BE2C (cell line): Measurements from ENCODE around the gene HSH2D.

ENCODE experiments used
- DNase-seq: peaks from one replicate; pipeline ENCODE4 v3.0.0-alpha.2; 2020
- H3K27me3 ChIP-seq: fragments of 250-450 bp; sonication (Bioruptor Pico); 2 replicates; pipeline ENCODE4 v1.5.1; 2020; ENCODE audit warnings: mild to moderate bottlenecking
- H3K36me3 ChIP-seq: fragments of 250-450 bp; sonication (Bioruptor Pico); 2 replicates; pipeline ENCODE4 v1.5.1; 2020; ENCODE audit warnings: mild to moderate bottlenecking
- H3K4me1 ChIP-seq: fragments of 250-450 bp; sonication (Bioruptor Pico); 2 replicates; pipeline ENCODE4 v1.5.1; 2020
- H3K4me3 ChIP-seq: 2 replicates; pipeline ENCODE4 v1.5.1; 2011; ENCODE audit warnings: low read depth, low read length
- H3K9me3 ChIP-seq: fragments of 250-450 bp; sonication (Bioruptor Pico); 2 replicates; pipeline ENCODE4 v1.5.1; 2020
- TF ChIP-seq, protein P1 (sequence below): IDR thresholded peaks from 2 replicates; pipeline ENCODE4 v1.5.1; 2012; ENCODE audit warnings: mild to moderate bottlenecking, low read depth, low read length

HSH2D gene

DNA sequence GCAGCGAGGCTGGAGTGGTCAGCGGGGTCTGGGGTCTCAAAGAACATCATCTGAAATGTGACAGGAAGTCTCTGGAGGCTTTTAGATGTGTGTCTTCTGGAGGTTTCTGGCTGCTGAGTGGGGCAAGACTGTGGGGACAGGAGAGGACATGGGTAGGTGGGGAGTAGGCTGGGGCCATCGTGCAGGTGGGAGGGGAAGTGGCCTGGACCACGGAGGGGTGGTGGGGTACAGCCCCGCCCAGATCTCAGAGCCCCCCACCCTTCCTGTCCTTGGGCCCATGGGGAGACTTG, 60.5 kb downstream of the HSH2D start:
- no peaks in the 10 kb centered on the region for H3K9me3 ChIP-seq
- no peaks in the 10 kb centered on the region for H3K27me3 ChIP-seq
- H3K4me1 ChIP-seq, result no peaks in the 10 kb centered on the region
- H3K36me3 ChIP-seq, result peaks cover 52% of the 10 kb centered on the region
- no peak for DNase-seq
- TF ChIP-seq, protein P1, sequence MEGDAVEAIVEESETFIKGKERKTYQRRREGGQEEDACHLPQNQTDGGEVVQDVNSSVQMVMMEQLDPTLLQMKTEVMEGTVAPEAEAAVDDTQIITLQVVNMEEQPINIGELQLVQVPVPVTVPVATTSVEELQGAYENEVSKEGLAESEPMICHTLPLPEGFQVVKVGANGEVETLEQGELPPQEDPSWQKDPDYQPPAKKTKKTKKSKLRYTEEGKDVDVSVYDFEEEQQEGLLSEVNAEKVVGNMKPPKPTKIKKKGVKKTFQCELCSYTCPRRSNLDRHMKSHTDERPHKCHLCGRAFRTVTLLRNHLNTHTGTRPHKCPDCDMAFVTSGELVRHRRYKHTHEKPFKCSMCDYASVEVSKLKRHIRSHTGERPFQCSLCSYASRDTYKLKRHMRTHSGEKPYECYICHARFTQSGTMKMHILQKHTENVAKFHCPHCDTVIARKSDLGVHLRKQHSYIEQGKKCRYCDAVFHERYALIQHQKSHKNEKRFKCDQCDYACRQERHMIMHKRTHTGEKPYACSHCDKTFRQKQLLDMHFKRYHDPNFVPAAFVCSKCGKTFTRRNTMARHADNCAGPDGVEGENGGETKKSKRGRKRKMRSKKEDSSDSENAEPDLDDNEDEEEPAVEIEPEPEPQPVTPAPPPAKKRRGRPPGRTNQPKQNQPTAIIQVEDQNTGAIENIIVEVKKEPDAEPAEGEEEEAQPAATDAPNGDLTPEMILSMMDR, result no peak
- no peak overlapping the region for H3K4me3 ChIP-seq

DNA sequence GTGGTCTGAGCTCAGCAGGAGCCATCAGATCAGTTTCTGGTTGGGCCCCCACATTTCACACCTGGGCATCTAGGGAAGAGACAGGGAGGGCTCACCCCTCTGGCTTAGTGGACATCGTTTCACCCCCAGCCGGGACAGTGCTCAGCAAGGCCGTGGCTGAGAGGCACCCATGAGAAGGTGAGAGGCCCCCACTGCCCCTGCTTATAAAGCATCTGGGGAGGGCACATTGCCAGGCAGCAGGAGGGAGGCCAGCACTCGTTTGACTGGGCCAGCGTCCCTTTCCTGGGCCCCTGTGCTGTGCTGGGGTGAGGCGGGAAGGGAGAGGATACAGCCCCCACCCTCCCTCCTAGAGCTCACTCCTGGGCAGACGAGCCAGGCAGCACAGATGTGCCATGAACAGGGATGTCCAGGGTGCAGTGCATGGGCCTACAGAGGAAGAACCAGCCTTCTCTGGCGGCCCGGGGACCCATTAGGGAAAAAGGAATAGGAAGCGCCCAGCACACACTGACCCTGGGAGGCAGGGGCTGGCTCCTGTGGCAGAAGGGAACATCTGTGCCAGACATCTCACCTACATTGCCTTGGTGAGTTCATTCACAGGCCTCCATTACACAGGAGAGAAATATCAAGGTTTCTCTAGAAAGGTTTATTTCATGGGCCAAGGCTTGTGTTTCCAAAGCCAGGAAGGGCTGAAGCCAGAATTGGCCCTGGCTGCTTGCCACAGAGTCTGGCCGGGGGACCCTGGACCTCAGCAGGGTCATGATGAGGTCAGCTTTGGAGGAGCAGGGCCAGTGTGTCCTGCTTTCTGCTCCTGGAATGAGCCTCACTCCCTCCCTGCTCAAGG, 61.9 kb downstream of the HSH2D start:
- no peaks in the 10 kb centered on the region for H3K27me3 ChIP-seq
- no peak overlapping the region for H3K4me3 ChIP-seq
- TF ChIP-seq, protein P1, result no peak
- no peak for DNase-seq
- H3K4me1 ChIP-seq, result no peaks in the 10 kb centered on the region
- H3K36me3 ChIP-seq, result peaks cover 60% of the 10 kb centered on the region
- H3K9me3 ChIP-seq, result no peaks in the 10 kb centered on the region

DNA sequence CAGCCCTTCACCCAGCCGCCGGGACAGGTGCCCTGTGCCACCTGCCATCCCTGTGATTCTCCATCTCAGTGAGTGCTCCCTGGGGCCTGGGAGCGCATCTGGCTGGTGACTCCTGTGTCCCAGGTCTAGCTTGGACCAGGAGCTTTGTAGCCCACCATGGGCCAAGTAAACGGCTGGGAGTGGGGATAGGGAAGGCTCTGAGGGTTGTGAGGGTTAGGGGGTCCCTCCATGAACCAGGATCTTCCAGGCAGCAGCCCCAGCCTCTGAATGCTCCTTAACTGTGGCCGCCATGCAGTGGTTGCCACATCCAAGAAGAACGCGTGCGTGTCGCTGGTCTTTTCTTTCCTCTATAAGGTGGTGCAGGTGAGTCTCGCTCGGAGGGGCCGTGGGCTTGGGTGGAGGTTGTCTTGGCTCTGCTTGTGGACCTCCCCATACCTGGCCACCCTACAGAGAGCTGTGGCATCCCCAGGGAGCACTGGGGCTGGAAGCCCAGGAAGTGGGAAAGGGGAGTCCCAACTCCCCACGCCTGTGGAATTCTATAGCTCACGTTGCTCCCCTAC, 62.6 kb downstream of the HSH2D start:
- Histone ChIP-seq H3K4me1 (no peaks in the 10 kb centered on the region), H3K4me3 (no peak overlapping the region), H3K27me3 (no peaks in the 10 kb centered on the region), H3K36me3 (peaks cover 62% of the 10 kb centered on the region), H3K9me3 (no peaks in the 10 kb centered on the region)
- no peak for DNase-seq
- TF ChIP-seq, protein P1, result no peak

- DNase-seq, result no peak
- Histone ChIP-seq H3K36me3 (peaks cover 65% of the 10 kb centered on the region), H3K4me1 (no peaks in the 10 kb centered on the region), H3K4me3 (no peak overlapping the region), H3K9me3 (no peaks in the 10 kb centered on the region; the same call in 1 of the 2 replicates), H3K27me3 (no peaks in the 10 kb centered on the region)
- TF ChIP-seq, protein P1, result no peak
Observed at GRCh38 chr19:16206637-16207036, 63.2 kb downstream of the HSH2D start.

- peaks cover 69% of the 10 kb centered on the region for H3K36me3 ChIP-seq
- TF ChIP-seq, protein P1, result no peak
- no peak for DNase-seq
Observed at GRCh38 chr19:16207063-16207462, 63.6 kb downstream of the HSH2D start.

DNA sequence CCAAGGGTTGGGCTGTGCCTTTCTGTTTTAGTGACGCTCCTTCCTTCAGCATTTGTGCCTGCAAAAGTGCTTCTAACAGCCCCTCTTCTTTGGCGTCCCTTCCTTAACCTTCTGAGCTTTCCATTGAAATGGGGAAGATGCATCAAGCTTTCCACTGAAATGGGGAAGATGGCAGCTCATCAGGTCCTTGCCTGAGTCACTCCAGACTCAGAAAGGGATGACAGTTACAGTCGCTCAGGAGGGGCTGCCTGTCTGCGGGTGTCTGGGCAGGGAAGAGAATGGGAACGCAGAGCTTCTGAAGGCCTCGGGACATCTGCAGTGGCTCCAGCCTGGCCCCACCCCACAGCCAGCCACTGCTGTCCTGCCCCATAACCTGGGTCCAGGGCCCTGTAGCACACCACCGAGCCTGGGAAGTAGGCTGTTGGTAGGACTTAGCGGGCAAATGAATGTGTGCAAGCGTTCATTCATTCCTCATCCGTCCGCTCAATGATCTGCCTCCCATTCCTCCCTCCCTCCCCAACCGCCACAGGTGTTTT, 64.1 kb downstream of the HSH2D start:
- TF ChIP-seq, protein P1, result no peak
- Histone ChIP-seq H3K4me3 (no peak overlapping the region), H3K4me1 (no peaks in the 10 kb centered on the region), H3K9me3 (no peaks in the 10 kb centered on the region; the same call in 1 of the 2 replicates), H3K27me3 (no peaks in the 10 kb centered on the region), H3K36me3 (peaks cover 67% of the 10 kb centered on the region)
- no peak for DNase-seq

More at GRCh38 chr19:16207063-16207462, 63.6 kb downstream of the HSH2D start:
- Histone ChIP-seq H3K4me1 (no peaks in the 10 kb centered on the region), H3K27me3 (no peaks in the 10 kb centered on the region), H3K4me3 (no peak overlapping the region), H3K9me3 (no peaks in the 10 kb centered on the region; the same call in 1 of the 2 replicates)
